Stimulated activated CD4-positive, alpha-beta T cell treated with anti-CD3 and anti-CD28 coated beads, Interleukin-12 subunit alpha, Interleukin-12 subunit beta, amount 100 ng/mL, for 24 hours (primary cell): Measurements from ENCODE around the gene NAV2.
A peak's percentile ranks its signal among the peaks of the same experiment; 100 is the strongest.

Experiments used
- DNase-seq, 2 experiments: peaks; one replicate each; pipeline ENCODE4 v3.0.0-alpha.2; 2020; ENCODE audit warnings: low read depth in 2 of 2

The NAV2 gene

GRCh38 chr11:19712281-19713195 lies at the start of gene NAV2:
Gene NAV2 (plus strand): TSS chr11:19712837. CDS start chr11:19713696, 859 bp downstream.
- DNase-seq: peak; percentile 35 to 59

GRCh38 chr11:19663206-19663605 lies 49.4 kb upstream of the NAV2 start:
- DNase-seq: no peak

- no peak for DNase-seq
Measured at GRCh38 chr11:19664886-19665548, 47.6 kb upstream of the NAV2 start.

GRCh38 chr11:19666951-19667350 lies 45.7 kb upstream of the NAV2 start:
- no peak for DNase-seq

GRCh38 chr11:19669511-19669910 lies 43.1 kb upstream of the NAV2 start:
- no peak for DNase-seq

GRCh38 chr11:19670030-19670791 lies 42.4 kb upstream of the NAV2 start:
- no peak for DNase-seq

- DNase-seq: no peak
Measured at GRCh38 chr11:19672586-19673206, 39.9 kb upstream of the NAV2 start.

- no peak for DNase-seq
Measured at GRCh38 chr11:19673924-19674729, 38.5 kb upstream of the NAV2 start.

GRCh38 chr11:19674836-19675235 lies 37.8 kb upstream of the NAV2 start:
- DNase-seq: no peak

GRCh38 chr11:19675397-19675796 lies 37.2 kb upstream of the NAV2 start:
- DNase-seq: no peak

GRCh38 chr11:19676475-19677380 lies 35.9 kb upstream of the NAV2 start:
- no peak for DNase-seq

GRCh38 chr11:19677381-19678080 lies 35.1 kb upstream of the NAV2 start:
- no peak for DNase-seq

GRCh38 chr11:19679952-19680828 lies 32.4 kb upstream of the NAV2 start:
- DNase-seq: no peak

- DNase-seq: no peak
Measured at GRCh38 chr11:19680829-19681368, 31.7 kb upstream of the NAV2 start.

GRCh38 chr11:19683141-19683805 lies 29.4 kb upstream of the NAV2 start:
- DNase-seq: no peak

- DNase-seq: no peak
Measured at GRCh38 chr11:19683862-19684491, 28.7 kb upstream of the NAV2 start.

GRCh38 chr11:19686234-19686633 lies 26.4 kb upstream of the NAV2 start:
- DNase-seq: no peak
